HCT116 (cell line): ENCODE measurements around the gene RIPK3. TPM values are rescaled to one million over a fixed set of nuclear protein-coding genes. Genes with fewer than 3 reads are reported as not detected.

Experiments
- ATAC-seq: fragments of 200-7000 bp; cut with Tn5 transposase; 2 replicates; pipeline ENCODE4 v1.9.1; 2020; ENCODE audit warnings: mild to moderate bottlenecking, moderate library complexity
- Bru-seq: library from RNA; stranded (reverse); fragments of 400-500 nt; gene quantifications from one replicate; lab custom pipeline; 2021; lab: Mats Ljungman, UMichigan
- BruChase-seq, 2 experiments: library from RNA; stranded (reverse); fragments of 400-500 nt; gene quantifications; one replicate each; lab custom pipeline; 2021; lab: Mats Ljungman, UMichigan
- BruUV-seq: library from RNA; stranded (reverse); fragments of 400-500 nt; replicated peaks from 2 replicates; lab custom pipeline; 2021; lab: Mats Ljungman, UMichigan
- CTCF ChIA-PET: fragments of 300-600 bp; sonication (Branson Sonifier 250); formaldehyde crosslinking; loops from one replicate; lab custom pipeline; 2021; ENCODE audit warnings: antibody characterized with exemption; lab: Charles Lee
- POLR2A ChIA-PET: fragments of 300-600, 350-600 bp; sonication (Branson Sonifier 250); formaldehyde crosslinking; loops from one replicate; lab custom pipeline; 2021; ENCODE audit warnings: antibody characterized with exemption; lab: Charles Lee
- RAD21 ChIA-PET, 2 experiments: fragments of 300-600 bp; sonication (Branson Sonifier 250); formaldehyde crosslinking; loops; one replicate each; lab custom pipeline; 2023; ENCODE audit warnings: low total read pairs in 2 of 2; ENCODE audit not compliant: uncharacterized antibody in 2 of 2, unreplicated experiment in 2 of 2, low non-redundant PET in 1 of 2; lab: Charles Lee
- DNase-seq: peaks from one replicate; pipeline ENCODE4 v3.0.0-alpha.2; 2010; ENCODE audit warnings: low read depth, low spot score
- H2AFZ ChIP-seq: fragments of 200-600 bp; shearing (Covaris generic), sonication (generic); 2 replicates; pipeline ENCODE4 v1.6.1; 2017; ENCODE audit warnings: low read depth, mixed run types, mixed read lengths, antibody characterized with exemption, low read length; ENCODE audit not compliant: poor library complexity, severe bottlenecking
- H3K27ac ChIP-seq: 2 replicates; pipeline ENCODE4 v1.5.1; 2012; ENCODE audit warnings: low read depth, low read length
- H3K27me3 ChIP-seq: fragments of 200-600 bp; sonication (generic); 2 replicates; pipeline ENCODE4 v1.6.1; 2016; ENCODE audit warnings: mixed run types, low read length, mixed read lengths; ENCODE audit not compliant: insufficient read depth
- H3K36me3 ChIP-seq, 2 experiments: fragments of 200-500 bp in 1 of 2; fragments of 200-600 bp in 1 of 2; sonication (Bioruptor generic) in 1 of 2; sonication (generic) in 1 of 2; 2 replicates each; pipeline versions ENCODE4 v1.5.1 to v1.6.1; 2014 to 2016; ENCODE audit warnings: low read length in 2 of 2, inconsistent platforms in 1 of 2, mixed read lengths in 1 of 2, mixed run types in 1 of 2; ENCODE audit not compliant: insufficient read depth in 2 of 2, control insufficient read depth in 1 of 2
- H3K4me1 ChIP-seq, 2 experiments: fragments of 200-600 bp in 1 of 2; sonication (generic) in 1 of 2; 2 replicates each; pipeline versions ENCODE4 v1.5.1 to v1.6.1; 2012 to 2017; ENCODE audit warnings: low read length in 2 of 2, inconsistent platforms in 1 of 2, mild to moderate bottlenecking in 1 of 2, mixed read lengths in 1 of 2, mixed run types in 1 of 2, moderate library complexity in 1 of 2; ENCODE audit not compliant: insufficient read depth in 2 of 2, control insufficient read depth in 1 of 2
- H3K4me2 ChIP-seq: fragments of 200-600 bp; sonication (generic); 2 replicates; pipeline ENCODE4 v1.6.1; 2017; ENCODE audit warnings: mixed run types, low read length, mixed read lengths
- H3K4me3 ChIP-seq, 2 experiments: fragments of 200-600 bp in 1 of 2; sonication (generic) in 1 of 2; replicated peaks in 1 of 2; 2 replicates each; pipeline ENCODE4 v1.5.1; 2011 to 2016; ENCODE audit warnings: low read length in 2 of 2, control low read depth in 1 of 2, low read depth in 1 of 2, mild to moderate bottlenecking in 1 of 2, mixed read lengths in 1 of 2, mixed run types in 1 of 2
- H3K79me2 ChIP-seq: fragments of 200-600 bp; sonication (generic); 2 replicates; pipeline ENCODE4 v1.6.1; 2017; ENCODE audit warnings: mild to moderate bottlenecking, mixed run types, low read length, moderate library complexity, mixed read lengths; ENCODE audit not compliant: insufficient read depth
- H3K9ac ChIP-seq: fragments of 200-600 bp; sonication (generic); 2 replicates; pipeline ENCODE4 v1.6.1; 2016; ENCODE audit warnings: low read length, mixed read lengths
- H3K9me2 ChIP-seq: fragments of 200-600 bp; sonication (generic), shearing (Covaris generic); 2 replicates; pipeline ENCODE4 v1.6.1; 2017; ENCODE audit warnings: mixed run types, mild to moderate bottlenecking, moderate library complexity; ENCODE audit not compliant: insufficient read depth
- H3K9me3 ChIP-seq, 2 experiments: fragments of 200-500 bp in 1 of 2; fragments of 200-600 bp in 1 of 2; sonication (Bioruptor generic) in 1 of 2; sonication (generic) in 1 of 2; 2 replicates each; pipeline ENCODE4 v1.6.1; 2014 to 2017; ENCODE audit warnings: low read length in 2 of 2, mixed read lengths in 2 of 2, inconsistent platforms in 1 of 2, low read depth in 1 of 2, mild to moderate bottlenecking in 1 of 2, mixed run types in 1 of 2, moderate library complexity in 1 of 2; ENCODE audit not compliant: control insufficient read depth in 1 of 2, insufficient read depth in 1 of 2
- H4K20me1 ChIP-seq: fragments of 200-600 bp; sonication (generic), shearing (Covaris generic); 2 replicates; pipeline ENCODE4 v1.6.1; 2017; ENCODE audit warnings: mixed run types, mild to moderate bottlenecking, moderate library complexity; ENCODE audit not compliant: insufficient read depth
- CEBPB ChIP-seq: IDR thresholded peaks from 2 replicates; pipeline ENCODE4 v1.6.1; 2012; ENCODE audit warnings: low read depth
- EGR1 ChIP-seq: IDR thresholded peaks from 2 replicates; pipeline ENCODE4 v1.6.1; 2012; ENCODE audit warnings: low read depth
- EZH2 ChIP-seq: fragments of 200-600 bp; sonication (generic); IDR thresholded peaks from 2 replicates; pipeline ENCODE4 v1.6.1; 2017; ENCODE audit warnings: antibody characterized with exemption, mixed run types
- FOSL1 ChIP-seq: IDR thresholded peaks from 2 replicates; pipeline ENCODE4 v1.6.1; 2012; ENCODE audit warnings: low read depth
- POLR2AphosphoS5 ChIP-seq: IDR thresholded peaks from 2 replicates; pipeline ENCODE4 v1.6.1; 2011; ENCODE audit warnings: mild to moderate bottlenecking, low read depth, low read length, moderate library complexity
- RAD21 ChIP-seq: IDR thresholded peaks from 2 replicates; pipeline ENCODE4 v1.6.1; 2012; ENCODE audit warnings: low read depth, mild to moderate bottlenecking
- REST ChIP-seq: IDR thresholded peaks from 2 replicates; pipeline ENCODE4 v1.6.1; 2012; ENCODE audit warnings: low read depth
- TCF7L2 ChIP-seq: IDR thresholded peaks from 2 replicates; pipeline ENCODE4 v1.7.0; 2011; ENCODE audit warnings: borderline replicate concordance, inconsistent platforms; ENCODE audit not compliant: insufficient read depth, insufficient read length; ENCODE audit errors: extremely low read depth
- ZFX ChIP-seq: fragments of 450-650 bp; IDR thresholded peaks from 2 replicates; pipeline ENCODE4 v1.6.1; 2017
- intact Hi-C: fragments of 100-400 bp; cut with micrococcal nuclease; formaldehyde crosslinking; loops from 2 replicates; pipeline ENCODE4 v1.10.0; 2022
- long read RNA-seq: library from polyadenylated mRNA; unstranded; transcript quantifications from one replicate; pipeline ENCODE4 v2.0.0, GENCODE V29; 2021; ENCODE audit not compliant: unreplicated experiment
- polyA plus RNA-seq: library from polyadenylated mRNA; unstranded; fragments of >200 nt; gene quantifications from 2 replicates; pipeline ENCODE4 v1.2.1, GENCODE V29; 2012; ENCODE audit warnings: missing spikeins
- total RNA-seq: library from RNA; stranded (reverse); gene quantifications from one replicate; pipeline ENCODE4 v1.2.1, GENCODE V29; 2021; ENCODE audit not compliant: unreplicated experiment

RIPK3 gene
- total RNA-seq (not detected), Bru-seq, nascent RNA (not detected), BruChase-seq, experiment 1, labeled RNA remaining after a 6-hour chase (not detected), BruChase-seq, experiment 2, labeled RNA remaining after a 2-hour chase (not detected)
- polyA plus RNA-seq = not detected in 2 replicates
- long read RNA-seq = 0 reads

GRCh38 chr14:24339284-24340151, at the start of gene RIPK3:
RIPK3 (minus strand) TSS chr14:24339991; CDS start chr14:24339826, 165 bp downstream.
- ChIA-PET CTCF (no interaction called here), POLR2A (no interaction called here), RAD21 (no interaction called here)
- Histone ChIP-seq H3K27me3 (no peaks in the 10 kb centered on the region), H3K4me1 (no peaks in the 10 kb centered on the region), H4K20me1 (no peaks in the 10 kb centered on the region), H3K36me3 (no peaks in the 10 kb centered on the region), H3K9me3 (no peaks in the 10 kb centered on the region), H3K4me3 (no peak within 1 kb of the TSS), H3K79me2 (no peaks in the 10 kb centered on the region), H3K27ac (no peak within 1 kb of the TSS), H3K9ac (no peak within 1 kb of the TSS), H2AFZ (no peak within 1 kb of the TSS), H3K4me2 (no peak within 1 kb of the TSS), H3K9me2 (no peaks in the 10 kb centered on the region)
- no TSS peak for BruUV-seq
- intact Hi-C loops = no loop called here
- TF ChIP-seq EGR1 = no peak
- no peak for TF ChIP-seq FOSL1
- ATAC-seq (no peak), DNase-seq (no peak)

GRCh38 chr14:24389226-24389848, 49.5 kb upstream of the RIPK3 start:
- CTCF ChIA-PET = no interaction called here
- no peak overlapping the region for H3K9ac ChIP-seq
- H3K27ac ChIP-seq = no peak overlapping the region
- no peak overlapping the region for H2AFZ ChIP-seq
- BruUV-seq = no TSS peak
- no peaks in the 10 kb centered on the region for H3K36me3 ChIP-seq
- no peak for DNase-seq
- no peaks in the 10 kb centered on the region for H4K20me1 ChIP-seq
- RAD21 ChIA-PET = interaction anchor here in 1 of 2 experiments (0.8 kb wide), 1 partner anchor 42 kb away, joined by 3 read pairs; no protein-coding TSS in a partner anchor
- H3K9me3 ChIP-seq = no peaks in the 10 kb centered on the region
- H3K4me3 ChIP-seq = no peak overlapping the region
- H3K79me2 ChIP-seq = no peaks in the 10 kb centered on the region
- TF ChIP-seq REST = no peak
- TF ChIP-seq ZFX = no peak
- no peak for TF ChIP-seq POLR2AphosphoS5
- no peak for TF ChIP-seq CEBPB
- TF ChIP-seq TCF7L2 = no peak
- TF ChIP-seq RAD21 = no peak
- no peak for TF ChIP-seq EZH2
- TF ChIP-seq, all 23 proteins: peak for 0
- Histone ChIP-seq H3K27me3 (no peaks in the 10 kb centered on the region), H3K9me2 (no peaks in the 10 kb centered on the region), H3K4me2 (no peak overlapping the region), H3K4me1 (peaks cover 17 to 28% of the 10 kb centered on the region in 2 experiments)
- intact Hi-C loops = no loop called here
- POLR2A ChIA-PET = interaction anchor here (0.6 kb wide), 1 partner anchor 42 kb away, joined by 3 read pairs; no protein-coding TSS in a partner anchor
- no peak for ATAC-seq
